ENCODE data around the gene STARD10. TPM values are rescaled to one million over a fixed set of nuclear protein-coding genes. Genes with fewer than 3 reads are reported as not detected.
A peak's percentile ranks its signal among the peaks of the same experiment; 100 is the strongest.

Gene STARD10
- total RNA-seq, 1 donor from 2014 or later, result 126 TPM

DNA sequence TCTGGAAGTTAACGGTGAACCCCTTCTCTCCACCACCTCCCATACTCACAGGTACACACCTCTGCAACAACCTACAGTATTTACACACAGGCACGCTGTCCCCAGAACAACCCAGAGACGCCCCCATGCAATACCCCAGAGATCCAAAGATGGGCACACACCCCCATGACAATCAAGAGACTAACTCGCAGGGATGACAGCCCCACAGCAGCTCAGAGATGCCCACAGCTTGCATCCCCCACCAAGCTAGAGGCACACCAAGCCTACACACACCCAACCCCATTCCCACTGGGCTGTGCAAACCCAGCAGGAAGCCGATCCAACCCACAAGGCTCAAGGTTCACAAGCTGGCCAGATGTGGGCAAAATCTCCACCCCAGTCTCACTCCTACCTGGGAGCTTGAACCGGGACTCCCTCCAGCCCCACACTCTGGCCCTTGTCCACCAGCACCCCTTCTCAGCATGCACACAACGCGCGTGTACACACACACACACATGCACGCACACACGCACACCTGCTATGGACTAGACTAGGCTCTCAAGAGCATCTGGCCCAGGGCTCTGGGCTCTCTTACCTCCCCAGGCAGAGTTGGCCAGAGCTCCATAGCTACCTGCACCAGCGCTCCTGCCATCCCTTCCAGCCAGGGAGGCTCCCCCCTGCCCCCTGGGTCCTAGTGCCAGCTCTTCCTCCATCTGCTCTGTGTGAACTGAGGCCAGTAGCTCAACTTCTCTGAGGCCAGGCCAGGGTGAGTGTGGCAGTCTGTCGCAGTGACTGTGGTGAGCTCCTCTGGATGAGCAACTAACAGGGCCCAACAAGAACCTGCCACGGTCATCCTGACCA lies 11.5 kb downstream of the STARD10 start:
- ATAC-seq, result peak in 1 of 2 donors; percentile 9
- Histone ChIP-seq H3K27ac (no peak overlapping the region), H3K4me1 (peaks cover 50% of the 10 kb centered on the region)

DNA sequence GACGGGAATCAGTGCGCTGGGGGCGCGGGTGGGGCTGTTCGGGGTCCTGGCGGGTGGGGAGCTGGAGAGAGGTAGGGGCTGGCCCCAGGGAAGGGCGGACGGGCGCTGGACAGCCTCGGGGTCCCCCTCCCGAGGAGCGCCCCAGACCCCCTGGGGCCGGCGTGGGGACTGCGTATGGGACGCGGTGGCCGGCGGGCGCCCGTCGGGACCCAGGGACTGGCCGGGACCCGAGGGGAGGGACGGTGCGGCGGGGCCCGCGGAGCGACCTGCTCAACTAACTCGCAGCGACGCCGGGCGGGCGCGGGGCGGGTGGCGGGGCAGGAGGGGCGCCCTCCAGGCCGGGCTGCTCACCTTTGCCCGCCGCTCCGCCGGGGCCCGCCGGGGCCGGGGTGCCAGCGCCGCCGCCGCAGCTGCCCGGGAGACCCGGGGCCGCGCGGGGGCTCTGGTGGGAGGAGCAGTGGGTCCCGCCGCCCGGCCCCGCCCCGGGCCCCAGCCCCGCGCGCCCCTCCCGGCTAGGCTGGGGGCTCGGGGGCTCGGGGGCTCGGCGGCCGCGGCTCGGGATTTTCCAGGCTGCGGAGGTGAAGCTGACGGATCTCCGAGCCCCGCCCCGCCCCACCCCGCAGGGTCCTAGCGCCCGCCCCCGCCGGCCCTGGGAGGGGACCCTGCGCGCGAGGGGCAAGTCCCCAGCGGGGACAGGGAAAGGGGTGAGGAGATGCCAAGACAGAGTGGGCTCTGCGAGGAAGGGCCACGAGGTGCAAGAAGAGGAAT lies 12.3 kb downstream of the STARD10 start:
- Histone ChIP-seq H3K36me3 (no peaks in the 10 kb centered on the region), H3K4me1 (peaks cover 50% of the 10 kb centered on the region), H3K4me3 (peak overlapping the region; percentile 62), H3K27ac (peak overlapping the region; percentile 64), H3K9me3 (no peaks in the 10 kb centered on the region), H3K27me3 (ENCODE audit: low read depth) (peaks cover 5% of the 10 kb centered on the region)
- ATAC-seq (peak; percentile 37 to 67), DNase-seq (peak; percentile 64)
- TF ChIP-seq, protein P1, sequence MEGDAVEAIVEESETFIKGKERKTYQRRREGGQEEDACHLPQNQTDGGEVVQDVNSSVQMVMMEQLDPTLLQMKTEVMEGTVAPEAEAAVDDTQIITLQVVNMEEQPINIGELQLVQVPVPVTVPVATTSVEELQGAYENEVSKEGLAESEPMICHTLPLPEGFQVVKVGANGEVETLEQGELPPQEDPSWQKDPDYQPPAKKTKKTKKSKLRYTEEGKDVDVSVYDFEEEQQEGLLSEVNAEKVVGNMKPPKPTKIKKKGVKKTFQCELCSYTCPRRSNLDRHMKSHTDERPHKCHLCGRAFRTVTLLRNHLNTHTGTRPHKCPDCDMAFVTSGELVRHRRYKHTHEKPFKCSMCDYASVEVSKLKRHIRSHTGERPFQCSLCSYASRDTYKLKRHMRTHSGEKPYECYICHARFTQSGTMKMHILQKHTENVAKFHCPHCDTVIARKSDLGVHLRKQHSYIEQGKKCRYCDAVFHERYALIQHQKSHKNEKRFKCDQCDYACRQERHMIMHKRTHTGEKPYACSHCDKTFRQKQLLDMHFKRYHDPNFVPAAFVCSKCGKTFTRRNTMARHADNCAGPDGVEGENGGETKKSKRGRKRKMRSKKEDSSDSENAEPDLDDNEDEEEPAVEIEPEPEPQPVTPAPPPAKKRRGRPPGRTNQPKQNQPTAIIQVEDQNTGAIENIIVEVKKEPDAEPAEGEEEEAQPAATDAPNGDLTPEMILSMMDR (IDR thresholded peaks at IDR 0.05), result no peak
- intact Hi-C loops (cut with DNase I), result no loop called here

More for the DNA sequence above, 11.5 kb downstream of the STARD10 start:
- TF ChIP-seq, protein P1 (IDR thresholded peaks at IDR 0.05), result no peak
- intact Hi-C loops (cut with DNase I), result no loop called here
- Histone ChIP-seq H3K27me3 (ENCODE audit: low read depth) (peaks cover 5% of the 10 kb centered on the region), H3K4me3 (peak overlapping the region; percentile 62), H3K9me3 (no peaks in the 10 kb centered on the region), H3K36me3 (no peaks in the 10 kb centered on the region)
- peak; percentile 56 for DNase-seq

DNA sequence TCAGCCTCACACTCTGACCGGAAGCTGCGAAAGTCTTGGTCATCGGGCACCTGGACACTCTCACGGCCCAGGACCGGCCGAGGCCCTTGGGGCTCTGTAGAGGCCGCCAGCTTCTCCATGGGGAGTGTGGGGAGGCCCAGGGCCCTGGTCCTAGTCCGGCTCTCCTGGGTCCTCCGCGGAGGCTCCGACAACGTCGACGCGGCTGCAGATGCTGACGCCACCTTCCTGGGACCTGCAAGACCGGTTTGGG lies 12.9 kb downstream of the STARD10 start:
- peak overlapping the region; percentile 62 for H3K4me3 ChIP-seq
- TF ChIP-seq, protein P1 (IDR thresholded peaks at IDR 0.05), result no peak
- intact Hi-C loops (cut with DNase I), result no loop called here
- no peaks in the 10 kb centered on the region for H3K9me3 ChIP-seq
- peaks cover 5% of the 10 kb centered on the region for H3K27me3 ChIP-seq (ENCODE audit: low read depth)
- H3K4me1 ChIP-seq, result peaks cover 52% of the 10 kb centered on the region
- peak overlapping the region; percentile 64 for H3K27ac ChIP-seq
- H3K36me3 ChIP-seq, result no peaks in the 10 kb centered on the region
- DNase-seq, result peak; percentile 78
- ATAC-seq, result peak; percentile 54 to 62

DNA sequence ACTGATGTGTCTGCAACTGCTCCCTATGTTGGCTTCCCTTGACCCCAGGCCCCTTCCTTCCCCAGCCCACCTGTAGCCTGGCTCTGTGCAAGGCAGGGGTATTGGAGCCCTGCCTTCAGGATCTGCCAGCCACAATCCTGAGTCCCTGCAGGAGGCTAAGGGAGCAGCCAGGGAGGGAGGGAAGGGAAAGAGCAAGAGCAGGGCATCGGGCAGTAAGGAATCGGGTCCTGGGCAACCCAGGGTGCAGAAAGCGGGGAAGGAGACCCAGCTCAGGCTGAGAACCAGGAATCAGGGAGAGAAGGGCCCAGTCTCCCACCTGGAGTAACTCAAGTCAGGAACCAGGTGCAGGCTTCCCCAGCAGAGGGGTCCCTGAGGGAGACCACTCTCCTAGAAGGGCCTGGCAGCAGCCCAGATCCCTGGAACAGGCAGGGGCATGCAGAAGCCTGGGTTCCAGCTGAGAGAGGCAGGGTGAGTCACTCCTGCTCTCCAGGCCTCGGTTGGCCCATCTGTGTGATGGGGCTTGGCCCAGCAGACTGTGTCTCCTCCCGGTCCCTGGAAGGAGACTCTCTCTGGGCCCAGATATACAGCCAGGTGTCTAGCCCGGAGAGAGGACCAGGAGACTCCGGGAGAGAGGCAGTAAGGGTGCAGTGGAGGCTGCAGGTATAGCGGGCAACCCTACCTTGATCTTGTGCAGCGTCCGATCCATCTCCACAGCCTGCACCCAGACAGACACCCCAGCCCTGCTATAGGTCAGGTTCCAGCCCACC lies 13.4 kb downstream of the STARD10 start:
- intact Hi-C loops (cut with DNase I), result no loop called here
- Histone ChIP-seq H3K4me3 (peak overlapping the region; percentile 62), H3K27me3 (ENCODE audit: low read depth) (peaks cover 5% of the 10 kb centered on the region), H3K36me3 (no peaks in the 10 kb centered on the region), H3K27ac (peak overlapping the region; percentile 64), H3K9me3 (no peaks in the 10 kb centered on the region), H3K4me1 (peaks cover 54% of the 10 kb centered on the region)
- DNase-seq (no peak), ATAC-seq (no peak)
- TF ChIP-seq, protein P1 (IDR thresholded peaks at IDR 0.05), result no peak

DNA sequence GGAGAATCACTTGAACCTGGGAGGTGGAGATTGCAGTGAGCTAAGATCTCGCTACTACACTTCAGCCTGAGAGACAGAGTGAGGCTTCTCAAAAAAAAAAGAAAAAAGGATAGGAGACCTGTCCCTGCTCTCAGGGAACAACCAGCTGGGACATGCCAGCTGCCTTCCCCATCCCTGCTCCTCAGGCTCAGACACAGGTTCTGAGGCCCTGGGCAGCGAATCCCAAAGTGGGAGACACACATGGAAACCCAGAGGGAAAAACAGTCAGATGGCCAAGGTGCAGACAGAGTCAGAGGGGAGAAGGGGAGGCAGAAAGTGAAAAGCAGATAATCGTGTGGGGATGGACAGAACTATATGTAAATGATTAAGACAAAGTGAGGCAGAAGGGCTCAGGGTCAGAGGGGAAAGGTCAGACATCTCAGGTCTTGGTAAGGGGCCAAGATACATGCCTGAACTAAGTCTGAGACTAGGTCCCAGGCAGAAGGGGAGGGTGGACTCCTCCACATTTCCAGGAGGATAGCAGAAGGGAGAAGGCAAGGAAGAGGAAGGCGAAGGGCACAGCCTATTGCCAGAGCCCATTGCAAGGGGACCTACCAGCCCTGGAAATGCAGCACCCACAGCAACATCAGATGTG lies 14.2 kb downstream of the STARD10 start:
- H3K27me3 ChIP-seq (ENCODE audit: low read depth), result peaks cover 5% of the 10 kb centered on the region
- no peak for ATAC-seq
- intact Hi-C loops (cut with DNase I), result no loop called here
- H3K4me3 ChIP-seq, result peak overlapping the region; percentile 62
- no peaks in the 10 kb centered on the region for H3K36me3 ChIP-seq
- H3K27ac ChIP-seq, result no peak overlapping the region
- H3K9me3 ChIP-seq, result no peaks in the 10 kb centered on the region
- H3K4me1 ChIP-seq, result peaks cover 54% of the 10 kb centered on the region
- TF ChIP-seq, protein P1 (IDR thresholded peaks at IDR 0.05), result no peak
- no peak for DNase-seq

All from lower lobe of right lung (tissue), 2 donors.